ENCODE measurements around the gene ASTL. TPM values are rescaled to one million over a fixed set of nuclear protein-coding genes. Genes with fewer than 3 reads are reported as not detected.

Gene ASTL
- total and polyA plus RNA-seq, 2 donors (not counting 3 experiments of a cell fraction or from before 2014, with no cell fraction given) = not detected

- POLR2A ChIA-PET = no interaction called here
- H3K9me1 ChIP-seq (replicated peaks; ENCODE audit: control insufficient read depth, extremely low read depth, insufficient read depth, low read length) = no peaks in the 10 kb centered on the region
- intact Hi-C loops (cut with micrococcal nuclease) (no loop called here), dilution Hi-C loops (cut with MboI; ENCODE audit: extremely low pct_ligation_motif_present, low sequenced_read_pairs) (no loop called here)
- no peak overlapping the region for H3K4me3 ChIP-seq (replicated peaks in 1 of 3; ENCODE audit: insufficient read depth in 1 of 3, low read depth in 1 of 3, low read length in 3 of 3)
- no TSS peak for BruUV-seq (replicated peaks)
- H3K36me3 ChIP-seq (ENCODE audit: control insufficient read depth in 2 of 2, extremely low read depth in 1 of 2, insufficient read depth in 2 of 2, low read length in 2 of 2) = no peaks in the 10 kb centered on the region
- no peak overlapping the region for H3K4me2 ChIP-seq (ENCODE audit: insufficient read depth, low read length)
- no peak for FAIRE-seq
- no peak for TF ChIP-seq POLR2AphosphoS5 (IDR thresholded peaks at IDR 0.05; ENCODE audit: insufficient read depth, low read depth, low read length)
- TF ChIP-seq GATA2 (IDR thresholded peaks at IDR 0.05; ENCODE audit: insufficient read depth, insufficient read length, low read depth, low read length) = no peak
- TF ChIP-seq JUN (IDR thresholded peaks at IDR 0.05; ENCODE audit: borderline replicate concordance, insufficient read depth, insufficient read length, low read depth) = no peak
- no peak for TF ChIP-seq MAX (IDR thresholded peaks at IDR 0.05; ENCODE audit: insufficient read depth, insufficient read length)
- TF ChIP-seq POLR2A (IDR thresholded peaks at IDR 0.05; ENCODE audit: low read depth, low read length) = no peak
- DNase-seq (ENCODE audit: low read depth, low spot score) = no peak
- H3K4me1 ChIP-seq (ENCODE audit: control insufficient read depth, extremely low read depth, insufficient read depth, low read length) = no peaks in the 10 kb centered on the region
- no peak overlapping the region for H3K9ac ChIP-seq (replicated peaks; ENCODE audit: extremely low read depth, insufficient read depth, low read length)
- H4K20me1 ChIP-seq (replicated peaks; ENCODE audit: control insufficient read depth, extremely low read depth, insufficient read depth, low read length) = no peaks in the 10 kb centered on the region
- CTCF ChIA-PET = interaction anchor here (2.3 to 3.5 kb wide), 2 partner anchors 8 to 28 kb away, joined by 10 to 15 read pairs; partner anchors contain the start of gene ASTL
- no peak overlapping the region for H3K27ac ChIP-seq (ENCODE audit: insufficient read depth, low read depth, low read length)
- no peaks in the 10 kb centered on the region for H3K79me2 ChIP-seq (ENCODE audit: control insufficient read depth, insufficient read depth, low read length)
- H3K27me3 ChIP-seq (ENCODE audit: control insufficient read depth in 2 of 2, insufficient read depth in 2 of 2, low read length in 2 of 2) = no peaks in the 10 kb centered on the region
- H3K9me3 ChIP-seq (replicated peaks; ENCODE audit: control insufficient read depth, insufficient read depth, low read length) = no peaks in the 10 kb centered on the region
- no peak overlapping the region for H2AFZ ChIP-seq (ENCODE audit: low read depth, low read length)
Measured at GRCh38 chr2:96146153-96146880, 8.0 kb upstream of the ASTL start.

- Histone ChIP-seq H3K9me3 (replicated peaks; ENCODE audit: control insufficient read depth, insufficient read depth, low read length) (no peaks in the 10 kb centered on the region), H3K9ac (replicated peaks; ENCODE audit: extremely low read depth, insufficient read depth, low read length) (no peak overlapping the region), H3K27me3 (ENCODE audit: control insufficient read depth in 2 of 2, insufficient read depth in 2 of 2, low read length in 2 of 2) (no peaks in the 10 kb centered on the region), H3K36me3 (ENCODE audit: control insufficient read depth in 2 of 2, extremely low read depth in 1 of 2, insufficient read depth in 2 of 2, low read length in 2 of 2) (no peaks in the 10 kb centered on the region), H3K4me1 (ENCODE audit: control insufficient read depth, extremely low read depth, insufficient read depth, low read length) (no peaks in the 10 kb centered on the region), H4K20me1 (replicated peaks; ENCODE audit: control insufficient read depth, extremely low read depth, insufficient read depth, low read length) (no peaks in the 10 kb centered on the region), H3K4me2 (ENCODE audit: insufficient read depth, low read length) (peak overlapping the region; percentile 28), H3K9me1 (replicated peaks; ENCODE audit: control insufficient read depth, extremely low read depth, insufficient read depth, low read length) (no peaks in the 10 kb centered on the region), H3K27ac (ENCODE audit: insufficient read depth, low read depth, low read length) (no peak overlapping the region), H3K4me3 (replicated peaks in 1 of 3; ENCODE audit: insufficient read depth in 1 of 3, low read depth in 1 of 3, low read length in 3 of 3) (no peak overlapping the region), H2AFZ (ENCODE audit: low read depth, low read length) (no peak overlapping the region), H3K79me2 (ENCODE audit: control insufficient read depth, insufficient read depth, low read length) (no peaks in the 10 kb centered on the region)
- TF ChIP-seq GATA2 (IDR thresholded peaks at IDR 0.05; ENCODE audit: insufficient read depth, insufficient read length, low read depth, low read length) (no peak), JUN (IDR thresholded peaks at IDR 0.05; ENCODE audit: borderline replicate concordance, insufficient read depth, insufficient read length, low read depth) (no peak), MYC (IDR thresholded peaks at IDR 0.05; ENCODE audit: low read depth, low read length) (no peak), MAX (IDR thresholded peaks at IDR 0.05; ENCODE audit: insufficient read depth, insufficient read length) (no peak), CTCF (IDR thresholded peaks at IDR 0.05; ENCODE audit: extremely low read depth in 1 of 2, insufficient read depth in 1 of 2, low read depth in 1 of 2, low read length in 2 of 2) (no peak), FOS (IDR thresholded peaks at IDR 0.05; ENCODE audit: borderline replicate concordance, insufficient read depth, low read length) (no peak), EZH2 (IDR thresholded peaks at IDR 0.05; ENCODE audit: borderline replicate concordance, low read depth, low read length, severe bottlenecking) (no peak), POLR2AphosphoS5 (IDR thresholded peaks at IDR 0.05; ENCODE audit: insufficient read depth, low read depth, low read length) (no peak), POLR2A (IDR thresholded peaks at IDR 0.05; ENCODE audit: low read depth, low read length) (no peak)
- no peak for FAIRE-seq
- dilution Hi-C loops (cut with MboI; ENCODE audit: extremely low pct_ligation_motif_present, low sequenced_read_pairs) (no loop called here), intact Hi-C loops (cut with micrococcal nuclease) (no loop called here)
- no peak for DNase-seq (ENCODE audit: low read depth, low spot score)
- no TSS peak for BruUV-seq (replicated peaks)
- CTCF ChIA-PET = interaction anchor here (3.5 kb wide), 1 partner anchor 8 kb away, joined by 15 read pairs; the partner anchor contains the start of gene ASTL
- POLR2A ChIA-PET = no interaction called here
Measured at GRCh38 chr2:96145848-96146152, 7.5 kb upstream of the ASTL start.

Measured in endothelial cell of umbilical vein (primary cell).